GM21717 (cell line): ENCODE results near the gene RFX8.
"Not testable (repeated sequence)": the region's sequence is repeated elsewhere in the genome, so short reads cannot be mapped to it uniquely, and the experiment has no call there.

Experiments
- ATAC-seq: cut with Tn5 transposase; IDR thresholded peaks from one replicate; pipeline ENCODE4 v1.9.1; 2021; ENCODE audit warnings: mild to moderate bottlenecking, moderate library complexity; ENCODE audit not compliant: unreplicated experiment

RFX8 gene

GRCh38 chr2:101474731-101475384 is at the start of gene RFX8:
TSS of gene RFX8 (minus strand) at chr2:101475112. CDS start at chr2:101466848, 8,264 bp downstream.
- ATAC-seq: no peak

GRCh38 chr2:101521487-101521886 is 46.6 kb upstream of the RFX8 start:
- ATAC-seq: no peak

- ATAC-seq: no peak
Observed at GRCh38 chr2:101520246-101520645, 45.3 kb upstream of the RFX8 start.

GRCh38 chr2:101518578-101519492 is 43.9 kb upstream of the RFX8 start:
- no peak for ATAC-seq

- no peak for ATAC-seq
Observed at GRCh38 chr2:101517758-101518271, 42.9 kb upstream of the RFX8 start.

GRCh38 chr2:101516823-101517690 is 42.1 kb upstream of the RFX8 start:
- no peak for ATAC-seq

- ATAC-seq: no peak
Observed at GRCh38 chr2:101516349-101516748, 41.4 kb upstream of the RFX8 start.

- ATAC-seq: no peak
Observed at GRCh38 chr2:101515477-101515876, 40.6 kb upstream of the RFX8 start.

- no peak for ATAC-seq
Observed at GRCh38 chr2:101512993-101513392, 38.1 kb upstream of the RFX8 start.

GRCh38 chr2:101511381-101511780 is 36.5 kb upstream of the RFX8 start:
- no peak for ATAC-seq

GRCh38 chr2:101509499-101510284 is 34.8 kb upstream of the RFX8 start:
- no peak for ATAC-seq

- ATAC-seq: no peak
Observed at GRCh38 chr2:101508636-101509035, 33.7 kb upstream of the RFX8 start.

- not testable (repeated sequence) for ATAC-seq
Observed at GRCh38 chr2:101505276-101505675, 30.4 kb upstream of the RFX8 start.

- not testable (repeated sequence) for ATAC-seq
Observed at GRCh38 chr2:101504744-101505143, 29.8 kb upstream of the RFX8 start.

GRCh38 chr2:101502095-101502494 is 27.2 kb upstream of the RFX8 start:
- no peak for ATAC-seq

- ATAC-seq: no peak
Observed at GRCh38 chr2:101501443-101501842, 26.5 kb upstream of the RFX8 start.

GRCh38 chr2:101500860-101501259 is 25.9 kb upstream of the RFX8 start:
- no peak for ATAC-seq

- no peak for ATAC-seq
Observed at GRCh38 chr2:101500180-101500579, 25.3 kb upstream of the RFX8 start.

GRCh38 chr2:101496279-101496678 is 21.4 kb upstream of the RFX8 start:
- ATAC-seq: no peak

- no peak for ATAC-seq
Observed at GRCh38 chr2:101492936-101493473, 18.1 kb upstream of the RFX8 start.
